ENCODE results near the gene IDE. TPM values are rescaled to one million over a fixed set of nuclear protein-coding genes. Genes with fewer than 3 reads are reported as not detected.

IDE gene
- total and polyA plus RNA-seq, 2 of the 4 experiments (the other 2 are of a cell fraction), result 9.3 to 27.4 TPM

GRCh38 chr10:92451431-92451830 lies 122.5 kb downstream of the IDE start:
- Histone ChIP-seq H2AK9ac (replicated peaks; ENCODE audit: low read depth, low read length, poor library complexity) (no peak overlapping the region), H4K5ac (ENCODE audit: low read depth, low read length) (no peak overlapping the region), H2AK5ac (ENCODE audit: low read depth, low read length) (no peak overlapping the region), H3K9me1 (ENCODE audit: insufficient read depth, low read length) (no peaks in the 10 kb centered on the region; the same call in 1 of the 2 replicates), H3K4me2 (ENCODE audit: low read depth, low read length) (no peak overlapping the region), H2BK5ac (ENCODE audit: low read depth, low read length, poor library complexity, severe bottlenecking) (no peak overlapping the region), H2AFZ (replicated peaks; ENCODE audit: low read length, poor library complexity) (no peak overlapping the region), H3K4ac (ENCODE audit: low read depth, low read length) (no peak overlapping the region), H2BK120ac (ENCODE audit: low read depth, low read length) (no peak overlapping the region), H3K14ac (replicated peaks; ENCODE audit: low read depth, low read length) (no peak overlapping the region), H2BK15ac (ENCODE audit: low read depth, low read length) (no peak overlapping the region), H2BK20ac (ENCODE audit: low read depth, low read length) (no peak overlapping the region), H3K4me3 (ENCODE audit: insufficient read depth, low read depth, low read length) (no peak overlapping the region), H3K56ac (ENCODE audit: extremely low read depth, insufficient read depth, low read length) (no peak overlapping the region), H3K4me1 (ENCODE audit: control insufficient read depth, insufficient read depth, low read length) (no peaks in the 10 kb centered on the region), H3K27ac (ENCODE audit: insufficient read depth, low read length) (no peak overlapping the region), H4K8ac (ENCODE audit: low read depth in 2 of 2, low read length in 2 of 2) (no peak overlapping the region), H3K27me3 (ENCODE audit: control insufficient read depth, insufficient read depth, low read length) (no peaks in the 10 kb centered on the region), H3K36me3 (ENCODE audit: control insufficient read depth, insufficient read depth, low read length) (peaks cover 16% of the 10 kb centered on the region), H4K20me1 (ENCODE audit: insufficient read depth, low read length) (no peaks in the 10 kb centered on the region), H3K23ac (ENCODE audit: low read depth, low read length) (no peak overlapping the region), H3K18ac (ENCODE audit: low read depth, low read length) (no peak overlapping the region), H3K9ac (ENCODE audit: low read depth, low read length) (no peak overlapping the region), H3K9me3 (ENCODE audit: control insufficient read depth, insufficient read depth, low read length) (no peaks in the 10 kb centered on the region), H3K79me1 (ENCODE audit: low read depth in 1 of 2, low read length in 2 of 2) (no peaks in the 10 kb centered on the region), H4K91ac (ENCODE audit: insufficient read depth, low read depth, low read length) (no peak overlapping the region)
- intact Hi-C loops (cut with micrococcal nuclease) (no loop called here), dilution Hi-C loops (cut with HindIII; ENCODE audit: low sequenced_read_pairs, unreplicated experiment) (no loop called here), in situ Hi-C loops (cut with MboI; ENCODE audit: low sequenced_read_pairs) (no loop called here)
- no TSS peak for BruUV-seq (replicated peaks)
- TF ChIP-seq BHLHE40 (IDR thresholded peaks at IDR 0.05; ENCODE audit: low read depth, low read length), result no peak
- TF ChIP-seq SMC3 (IDR thresholded peaks at IDR 0.05; ENCODE audit: low read depth, low read length), result no peak
- TF ChIP-seq RCOR1 (IDR thresholded peaks at IDR 0.05; ENCODE audit: insufficient replicate concordance, low read length), result no peak
- no peak for TF ChIP-seq RFX5 (IDR thresholded peaks at IDR 0.05; ENCODE audit: low read depth, low read length)
- TF ChIP-seq MAFK (IDR thresholded peaks at IDR 0.05; ENCODE audit: low read depth, low read length), result no peak
- TF ChIP-seq, protein P1, sequence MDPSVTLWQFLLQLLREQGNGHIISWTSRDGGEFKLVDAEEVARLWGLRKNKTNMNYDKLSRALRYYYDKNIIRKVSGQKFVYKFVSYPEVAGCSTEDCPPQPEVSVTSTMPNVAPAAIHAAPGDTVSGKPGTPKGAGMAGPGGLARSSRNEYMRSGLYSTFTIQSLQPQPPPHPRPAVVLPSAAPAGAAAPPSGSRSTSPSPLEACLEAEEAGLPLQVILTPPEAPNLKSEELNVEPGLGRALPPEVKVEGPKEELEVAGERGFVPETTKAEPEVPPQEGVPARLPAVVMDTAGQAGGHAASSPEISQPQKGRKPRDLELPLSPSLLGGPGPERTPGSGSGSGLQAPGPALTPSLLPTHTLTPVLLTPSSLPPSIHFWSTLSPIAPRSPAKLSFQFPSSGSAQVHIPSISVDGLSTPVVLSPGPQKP (IDR thresholded peaks at IDR 0.05; ENCODE audit: borderline replicate concordance, low read depth, low read length), result no peak
- TF ChIP-seq, protein P2, sequence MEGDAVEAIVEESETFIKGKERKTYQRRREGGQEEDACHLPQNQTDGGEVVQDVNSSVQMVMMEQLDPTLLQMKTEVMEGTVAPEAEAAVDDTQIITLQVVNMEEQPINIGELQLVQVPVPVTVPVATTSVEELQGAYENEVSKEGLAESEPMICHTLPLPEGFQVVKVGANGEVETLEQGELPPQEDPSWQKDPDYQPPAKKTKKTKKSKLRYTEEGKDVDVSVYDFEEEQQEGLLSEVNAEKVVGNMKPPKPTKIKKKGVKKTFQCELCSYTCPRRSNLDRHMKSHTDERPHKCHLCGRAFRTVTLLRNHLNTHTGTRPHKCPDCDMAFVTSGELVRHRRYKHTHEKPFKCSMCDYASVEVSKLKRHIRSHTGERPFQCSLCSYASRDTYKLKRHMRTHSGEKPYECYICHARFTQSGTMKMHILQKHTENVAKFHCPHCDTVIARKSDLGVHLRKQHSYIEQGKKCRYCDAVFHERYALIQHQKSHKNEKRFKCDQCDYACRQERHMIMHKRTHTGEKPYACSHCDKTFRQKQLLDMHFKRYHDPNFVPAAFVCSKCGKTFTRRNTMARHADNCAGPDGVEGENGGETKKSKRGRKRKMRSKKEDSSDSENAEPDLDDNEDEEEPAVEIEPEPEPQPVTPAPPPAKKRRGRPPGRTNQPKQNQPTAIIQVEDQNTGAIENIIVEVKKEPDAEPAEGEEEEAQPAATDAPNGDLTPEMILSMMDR (conservative IDR thresholded peaks at IDR 0.05; ENCODE audit: low read depth, low read length), result no peak
- TF ChIP-seq CHD1 (IDR thresholded peaks at IDR 0.05; ENCODE audit: low read depth, low read length), result no peak
- TF ChIP-seq MXI1 (IDR thresholded peaks at IDR 0.05; ENCODE audit: borderline replicate concordance, low read depth, low read length), result no peak
- ChIA-PET CTCF (no interaction called here), POLR2A (ENCODE audit: unreplicated experiment) (no interaction called here)
- DNase-seq (no peak), ATAC-seq (ENCODE audit: low read depth) (no peak)
- 83% methylated on average over 1 of the region's 7 CpGs; no CpG with 5 or more reads in 1 of the 2 experiments for WGBS, 2 experiments (ENCODE audit: extremely low coverage in 2 of 2, insufficient read length in 1 of 2)
